ENCODE measurements around the gene MTHFSD. TPM values are rescaled to one million over a fixed set of nuclear protein-coding genes. Genes with fewer than 3 reads are reported as not detected.

MTHFSD gene
- total RNA-seq, 1 experiment from 2014 or later, result 4.7 TPM

- H3T11ph ChIP-seq (ENCODE audit: low read length), result no peak overlapping the region
- no peak overlapping the region for H2BK15ac ChIP-seq (ENCODE audit: low read depth, low read length)
- no peaks in the 10 kb centered on the region for H3K79me2 ChIP-seq (ENCODE audit: insufficient read depth, low read length)
- no peak overlapping the region for H2AFZ ChIP-seq (ENCODE audit: low read length)
- Mint-ChIP-seq H3K4me1 (peaks cover 33 to 44% of the 10 kb centered on the region in 2 experiments), H3K4me3 (no peak overlapping the region), H3K27me3 (ENCODE audit: low read depth) (peaks cover 96% of the 10 kb centered on the region), H3K27ac (no peak overlapping the region), H3K9me3 (peaks cover 2 to 3% of the 10 kb centered on the region in 2 experiments; a peak in 4 of 5 replicates), H3K36me3 (ENCODE audit: insufficient read depth in 1 of 3, low read depth in 3 of 3) (no peaks in the 10 kb centered on the region; a peak in 2 of 7 replicates)
- H3K14ac ChIP-seq (ENCODE audit: insufficient read depth, low read length), result no peak overlapping the region
- H3K79me1 ChIP-seq (ENCODE audit: insufficient read depth, low read depth, low read length, poor library complexity, severe bottlenecking), result no peaks in the 10 kb centered on the region
- no peak overlapping the region for H3K23ac ChIP-seq (ENCODE audit: insufficient read length, low read depth, low read length)
- H4K8ac ChIP-seq (replicated peaks; ENCODE audit: insufficient read length, low read depth, low read length), result no peak overlapping the region
- H4K91ac ChIP-seq (ENCODE audit: insufficient read length, low read depth, low read length), result no peak overlapping the region
- no CpG with 5 or more reads among the region's 12 CpGs for WGBS (ENCODE audit: extremely low coverage, insufficient read length, low lambda C conversion rate)
- peak; percentile 33 for DNase-seq
- H3K4me2 ChIP-seq (ENCODE audit: insufficient read depth, insufficient read length, low read length), result no peak overlapping the region
- no peak overlapping the region for H3K27ac ChIP-seq (ENCODE audit: insufficient read length, low read depth, low read length)
- no peak overlapping the region for H2AK5ac ChIP-seq (ENCODE audit: insufficient read length, low read length)
- H3K9ac ChIP-seq (ENCODE audit: extremely low read depth, insufficient read length, low read length), result no peak overlapping the region
- no peak overlapping the region for H2BK120ac ChIP-seq (ENCODE audit: low read depth, low read length, poor library complexity, severe bottlenecking)
- H3K4ac ChIP-seq (ENCODE audit: low read depth, low read length), result no peak overlapping the region
- no peak overlapping the region for H2BK12ac ChIP-seq (ENCODE audit: insufficient read length, low read depth, low read length)
- H2BK20ac ChIP-seq (ENCODE audit: low read depth, low read length, poor library complexity, severe bottlenecking), result no peak overlapping the region
- TF ChIP-seq CTCF (conservative IDR thresholded peaks at IDR 0.05), result no peak
- no peak overlapping the region for H3K56ac ChIP-seq (ENCODE audit: insufficient read length, low read depth, low read length)
- H4K5ac ChIP-seq (ENCODE audit: insufficient read length, low read depth, low read length), result no peak overlapping the region
- no peaks in the 10 kb centered on the region for H4K20me1 ChIP-seq (ENCODE audit: control insufficient read depth, insufficient read depth, insufficient read length)
- no peaks in the 10 kb centered on the region for H3K9me3 ChIP-seq (ENCODE audit: control insufficient read depth, low read depth, low read length)
- H3K27me3 ChIP-seq (ENCODE audit: insufficient read depth, low read length), result peaks cover 85% of the 10 kb centered on the region
- no peak overlapping the region for H2BK5ac ChIP-seq (ENCODE audit: insufficient read length, low read length)
- no peak overlapping the region for H3K18ac ChIP-seq (ENCODE audit: insufficient read length, low read depth, low read length)
- H3K23me2 ChIP-seq (ENCODE audit: insufficient read length, low read depth, low read length, poor library complexity, severe bottlenecking), result peaks cover 11% of the 10 kb centered on the region
- peaks cover 8% of the 10 kb centered on the region; the same call in 1 of the 2 replicates for H3K4me1 ChIP-seq (ENCODE audit: insufficient read depth, low read length)
Observed at GRCh38 chr16:86572041-86572521, 17.0 kb upstream of the MTHFSD start.
